IMR-90 (cell line): ENCODE results near the gene C19orf53. TPM values are rescaled to one million over a fixed set of nuclear protein-coding genes. Genes with fewer than 3 reads are reported as not detected.
"Not testable (repeated sequence)": the region's sequence is repeated elsewhere in the genome, so short reads cannot be mapped to it uniquely, and the experiment has no call there.

Experiments used
- ATAC-seq: fragments of 200-7000 bp; cut with Tn5 transposase; 2 replicates; pipeline ENCODE4 v1.9.1; 2020; ENCODE audit warnings: low read depth, mild to moderate bottlenecking, moderate library complexity
- BruUV-seq: library from RNA; stranded (reverse); fragments of 400-500 nt; replicated peaks from 2 replicates; lab custom pipeline; 2021; lab: Mats Ljungman, UMichigan
- CTCF ChIA-PET: fragments of 300-600 bp; formaldehyde crosslinking; extraction: SDS; loops from one replicate; lab custom pipeline; 2021; ENCODE audit warnings: antibody characterized with exemption; lab: Yijun Ruan, JAX
- POLR2A ChIA-PET: fragments of 300-600 bp; sonication (Branson Sonifier 250); formaldehyde crosslinking; loops from one replicate; lab custom pipeline; 2022; ENCODE audit warnings: antibody characterized with exemption; ENCODE audit not compliant: unreplicated experiment; lab: Charles Lee
- DNase-seq: peaks from one replicate; pipeline ENCODE4 v3.0.0; 2013
- H2AFZ ChIP-seq: replicated peaks from 2 replicates; pipeline ENCODE3; 2013; ENCODE audit warnings: low read length, mild to moderate bottlenecking; ENCODE audit not compliant: poor library complexity
- H2AK5ac ChIP-seq: 2 replicates; pipeline ENCODE4 v1.6.1; 2013; ENCODE audit warnings: low read depth, low read length, inconsistent platforms
- H2AK9ac ChIP-seq: replicated peaks from 2 replicates; pipeline ENCODE3; 2013; ENCODE audit warnings: mild to moderate bottlenecking, low read depth, low read length, moderate library complexity; ENCODE audit not compliant: poor library complexity
- H2BK120ac ChIP-seq: 2 replicates; pipeline ENCODE4 v1.6.1; 2013; ENCODE audit warnings: low read depth, low read length, inconsistent platforms
- H2BK15ac ChIP-seq: 3 replicates; pipeline ENCODE4 v1.6.1; 2013; ENCODE audit warnings: low read depth, low read length, inconsistent platforms
- H2BK20ac ChIP-seq: 2 replicates; pipeline ENCODE4 v1.6.1; 2013; ENCODE audit warnings: low read depth, mild to moderate bottlenecking, inconsistent platforms, low read length, moderate library complexity
- H2BK5ac ChIP-seq: 2 replicates; pipeline ENCODE4 v1.6.1; 2013; ENCODE audit warnings: mild to moderate bottlenecking, low read depth, low read length, inconsistent platforms; ENCODE audit not compliant: poor library complexity, severe bottlenecking
- H3K14ac ChIP-seq: replicated peaks from 2 replicates; pipeline ENCODE4 v1.6.1; 2013; ENCODE audit warnings: low read depth, low read length, inconsistent platforms
- H3K18ac ChIP-seq: 2 replicates; pipeline ENCODE4 v1.6.1; 2013; ENCODE audit warnings: low read depth, low read length, control low read depth
- H3K23ac ChIP-seq: 2 replicates; pipeline ENCODE4 v1.6.1; 2013; ENCODE audit warnings: low read depth, low read length, inconsistent platforms
- H3K27ac ChIP-seq: 2 replicates; pipeline ENCODE4 v1.5.1; 2013; ENCODE audit warnings: mild to moderate bottlenecking, control low read depth, low read length; ENCODE audit not compliant: insufficient read depth
- H3K27me3 ChIP-seq: 2 replicates; pipeline ENCODE4 v1.6.1; 2013; ENCODE audit warnings: low read length; ENCODE audit not compliant: control insufficient read depth, insufficient read depth
- H3K36me3 ChIP-seq: 2 replicates; pipeline ENCODE4 v1.6.1; 2013; ENCODE audit warnings: low read length, mixed read lengths; ENCODE audit not compliant: control insufficient read depth, insufficient read depth
- H3K4ac ChIP-seq: 2 replicates; pipeline ENCODE4 v1.6.1; 2013; ENCODE audit warnings: low read depth, low read length, inconsistent platforms
- H3K4me1 ChIP-seq: 2 replicates; pipeline ENCODE4 v1.6.1; 2013; ENCODE audit warnings: low read length, mixed read lengths; ENCODE audit not compliant: control insufficient read depth, insufficient read depth
- H3K4me2 ChIP-seq: 2 replicates; pipeline ENCODE4 v1.6.1; 2013; ENCODE audit warnings: low read depth, mild to moderate bottlenecking, control low read depth, low read length, moderate library complexity
- H3K4me3 ChIP-seq: 2 replicates; pipeline ENCODE4 v1.5.1; 2013; ENCODE audit warnings: low read depth, mild to moderate bottlenecking, control low read depth, low read length, moderate library complexity; ENCODE audit not compliant: insufficient read depth
- H3K56ac ChIP-seq: 2 replicates; pipeline ENCODE4 v1.6.1; 2013; ENCODE audit warnings: low read length, inconsistent platforms; ENCODE audit not compliant: insufficient read depth; ENCODE audit errors: extremely low read depth
- H3K79me1 ChIP-seq, 2 experiments: 2 replicates each; pipeline ENCODE4 v1.6.1; 2013; ENCODE audit warnings: low read length in 2 of 2, inconsistent platforms in 1 of 2, low read depth in 1 of 2
- H3K9ac ChIP-seq: 2 replicates; pipeline ENCODE4 v1.6.1; 2013; ENCODE audit warnings: low read depth, low read length, control low read depth
- H3K9me1 ChIP-seq: 2 replicates; pipeline ENCODE4 v1.6.1; 2013; ENCODE audit warnings: low read length, inconsistent platforms; ENCODE audit not compliant: insufficient read depth
- H3K9me3 ChIP-seq: 2 replicates; pipeline ENCODE4 v1.6.1; 2013; ENCODE audit warnings: low read length; ENCODE audit not compliant: control insufficient read depth, insufficient read depth
- H4K20me1 ChIP-seq: 2 replicates; pipeline ENCODE4 v1.6.1; 2013; ENCODE audit warnings: low read length, inconsistent platforms; ENCODE audit not compliant: insufficient read depth
- H4K5ac ChIP-seq: 2 replicates; pipeline ENCODE4 v1.6.1; 2013; ENCODE audit warnings: mild to moderate bottlenecking, low read depth, low read length, control low read depth
- H4K8ac ChIP-seq, 2 experiments: 2 replicates each; pipeline ENCODE4 v1.6.1; 2013; ENCODE audit warnings: low read depth in 2 of 2, low read length in 2 of 2, control low read depth in 1 of 2, inconsistent platforms in 1 of 2
- H4K91ac ChIP-seq: 2 replicates; pipeline ENCODE4 v1.6.1; 2013; ENCODE audit warnings: low read depth, low read length, inconsistent platforms; ENCODE audit not compliant: insufficient read depth
- CEBPB ChIP-seq: IDR thresholded peaks from 2 replicates; pipeline ENCODE4 v1.6.1; 2012; ENCODE audit warnings: low read depth, low read length, improper control_type of control experiment
- CHD1 ChIP-seq: IDR thresholded peaks from 2 replicates; pipeline ENCODE4 v1.6.1; 2012; ENCODE audit warnings: low read depth, low read length, improper control_type of control experiment
- MAFK ChIP-seq: IDR thresholded peaks from 2 replicates; pipeline ENCODE4 v1.6.1; 2012; ENCODE audit warnings: low read depth, low read length, improper control_type of control experiment
- POLR2A ChIP-seq: IDR thresholded peaks from 2 replicates; pipeline ENCODE4 v1.6.1; 2012; ENCODE audit warnings: mild to moderate bottlenecking, low read depth, low read length
- RCOR1 ChIP-seq: IDR thresholded peaks from 2 replicates; pipeline ENCODE4 v1.6.1; 2012; ENCODE audit warnings: mild to moderate bottlenecking, low read length, improper control_type of control experiment; ENCODE audit not compliant: insufficient replicate concordance
- RFX5 ChIP-seq: IDR thresholded peaks from 2 replicates; pipeline ENCODE4 v1.8.0; 2012; ENCODE audit warnings: low read depth, mild to moderate bottlenecking, low read length, moderate library complexity
- USF2 ChIP-seq: fragments of 150-350 bp; IDR thresholded peaks from 2 replicates; pipeline ENCODE4 v1.6.1; 2017; ENCODE audit warnings: mild to moderate bottlenecking, antibody characterized with exemption, low read length, low read depth
- whole genome bisulfite sequencing, 2 experiments: methylation state at CpG; one replicate each; pipeline versions ENCODE4 v1.1.5 to v1.1.7; 2013; ENCODE audit warnings: missing lambda C conversion rate in 2 of 2; ENCODE audit not compliant: insufficient read length in 1 of 2; ENCODE audit errors: extremely low coverage in 2 of 2; 5-methylcytosine and 5-hydroxymethylcytosine counted together
- dilution Hi-C: fragments of 300-500 bp; cut with HindIII; formaldehyde crosslinking; loops from one replicate; pipeline ENCODE4 v1.14.3; 2018; ENCODE audit warnings: low sequenced_read_pairs; ENCODE audit not compliant: unreplicated experiment
- in situ Hi-C: fragments of 300-500 bp; cut with MboI; formaldehyde crosslinking; loops from 3 replicates; pipeline ENCODE4 v1.14.3; 2019; ENCODE audit warnings: low sequenced_read_pairs, inconsistent platforms, mixed read lengths
- intact Hi-C: fragments of 100-400 bp; cut with micrococcal nuclease; formaldehyde crosslinking; loops from 2 replicates; pipeline ENCODE4 v1.10.0; 2022
- polyA plus RNA-seq, 3 experiments: library from polyadenylated mRNA; depleted of rRNA; stranded (reverse); fragments of >200 nt; gene quantifications; 2 replicates each; pipeline ENCODE4 v1.2.3, GENCODE V29; 2012; ENCODE audit warnings: low replicate concordance in 1 of 3
- total RNA-seq: library from RNA; depleted of rRNA; stranded (reverse); fragments of >200 nt; gene quantifications from 2 replicates; pipeline ENCODE4 v1.2.3, GENCODE V29; 2012

The C19orf53 gene
- total and polyA plus RNA-seq, 2 of the 4 experiments (the other 2 are of a cell fraction): 61.3 to 290 TPM

DNA sequence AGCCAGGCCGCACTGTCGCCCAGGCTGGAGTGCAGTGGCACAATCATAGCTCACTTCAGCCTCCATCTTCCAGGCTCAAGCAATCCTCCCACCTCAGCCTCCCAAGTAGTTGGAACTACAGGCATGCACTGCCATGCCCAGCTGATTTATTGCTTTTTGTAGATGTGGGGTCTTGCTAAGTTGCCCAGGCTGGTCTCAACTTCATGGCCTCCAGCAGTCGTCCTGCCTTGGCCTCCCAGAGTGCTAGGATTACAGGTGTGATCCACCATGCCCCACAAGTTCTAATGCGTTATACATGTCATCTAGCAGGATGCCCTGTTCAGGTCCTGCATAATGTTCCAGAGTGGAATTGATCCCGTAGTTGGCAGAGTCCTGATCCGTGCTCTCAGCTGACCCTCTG is 4.6 kb downstream of the C19orf53 start:
- Histone ChIP-seq H4K91ac (no peak overlapping the region), H3K14ac (no peak overlapping the region), H3K27me3 (no peaks in the 10 kb centered on the region), H2BK120ac (no peak overlapping the region), H3K79me1 (peaks cover 11 to 56% of the 10 kb centered on the region in 2 experiments), H3K4me2 (no peak overlapping the region), H3K4ac (no peak overlapping the region), H3K9ac (no peak overlapping the region), H4K5ac (no peak overlapping the region), H4K20me1 (peaks cover 14% of the 10 kb centered on the region; the same call in 1 of the 2 replicates), H4K8ac (no peak overlapping the region), H3K4me1 (peaks cover 7% of the 10 kb centered on the region; the same call in 1 of the 2 replicates), H2AFZ (no peak overlapping the region), H2BK15ac (no peak overlapping the region), H2AK9ac (no peak overlapping the region), H3K56ac (no peak overlapping the region), H3K9me3 (no peaks in the 10 kb centered on the region), H3K4me3 (no peak overlapping the region), H2AK5ac (no peak overlapping the region), H3K9me1 (peaks cover 14% of the 10 kb centered on the region; the same call in 1 of the 2 replicates), H2BK5ac (no peak overlapping the region), H2BK20ac (no peak overlapping the region), H3K27ac (no peak overlapping the region), H3K18ac (no peak overlapping the region), H3K36me3 (peaks cover 35% of the 10 kb centered on the region), H3K23ac (no peak overlapping the region)
- BruUV-seq: no TSS peak
- TF ChIP-seq USF2 (no peak), POLR2A (no peak), MAFK (no peak), CEBPB (no peak), RFX5 (no peak), RCOR1 (no peak), CHD1 (no peak)
- in situ Hi-C loops: no loop called here
- 93% methylated on average over 2 of the region's 6 CpGs; no CpG with 5 or more reads in 1 of the 2 experiments for WGBS, 2 experiments
- intact Hi-C loops: no loop called here
- POLR2A ChIA-PET: no interaction called here
- CTCF ChIA-PET: interaction anchor here (0.6 to 1.2 kb wide), 2 partner anchors 15 to 83 kb away, joined by 4 read pairs; no protein-coding TSS in a partner anchor
- DNase-seq (no peak), ATAC-seq (no peak)
- dilution Hi-C loops: no loop called here

DNA sequence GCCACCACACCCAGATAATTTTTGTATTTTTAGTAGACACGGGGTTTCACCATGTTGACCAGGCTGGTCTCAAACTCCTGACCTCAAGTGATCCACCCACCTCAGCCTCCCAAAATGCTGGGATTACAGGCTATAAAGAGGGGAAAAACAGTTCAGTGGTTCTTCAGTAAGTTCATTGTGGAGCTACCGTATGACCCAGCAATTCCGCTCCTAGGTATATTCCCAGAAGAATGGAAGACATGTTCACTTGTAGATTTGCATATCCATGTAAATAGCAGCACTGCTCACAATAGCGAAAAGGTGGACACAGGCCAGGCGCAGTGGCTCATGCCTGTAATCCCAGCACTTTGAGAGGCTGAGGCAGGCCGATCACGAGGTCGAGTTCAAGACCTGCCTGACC is 5.5 kb downstream of the C19orf53 start:
- H3K4ac ChIP-seq, intact Hi-C loops, H2BK5ac ChIP-seq, H4K5ac ChIP-seq, ATAC-seq, H3K27me3 ChIP-seq, H3K18ac ChIP-seq, H3K9ac ChIP-seq, H3K4me3 ChIP-seq, H3K23ac ChIP-seq, H3K4me2 ChIP-seq, H2AK5ac ChIP-seq, H4K8ac ChIP-seq, H3K9me3 ChIP-seq, H2AFZ ChIP-seq, H2BK15ac ChIP-seq, H3K56ac ChIP-seq, H2BK120ac ChIP-seq, H3K4me1 ChIP-seq, DNase-seq, CTCF ChIA-PET, H4K91ac ChIP-seq, H2AK9ac ChIP-seq, dilution Hi-C loops, POLR2A ChIA-PET, H3K27ac ChIP-seq, H3K14ac ChIP-seq, BruUV-seq, H2BK20ac ChIP-seq: not testable (repeated sequence)
- WGBS, 2 experiments: 98% methylated on average over 4 of the region's 8 CpGs; no CpG with 5 or more reads in 1 of the 2 experiments
- Histone ChIP-seq H4K20me1 (peaks cover 14% of the 10 kb centered on the region; the same call in 1 of the 2 replicates), H3K36me3 (peaks cover 35% of the 10 kb centered on the region), H3K9me1 (peaks cover 14% of the 10 kb centered on the region; the same call in 1 of the 2 replicates), H3K79me1 (peaks cover 11 to 55% of the 10 kb centered on the region in 2 experiments)
- in situ Hi-C loops: loop anchor here (5.0 kb wide), 1 partner anchor 83 kb away; no protein-coding TSS in a partner anchor
